HepG2 (cell line): ENCODE data around the gene KLHL30.

Experiments used
- BCL6 ChIP-seq: IDR thresholded peaks from 2 replicates; pipeline ENCODE4 v1.6.1; 2016; ENCODE audit warnings: missing genetic modification reagents, missing compliant biosample characterization
- CTCF ChIP-seq: sonication (generic); formaldehyde crosslinking; IDR thresholded peaks from 2 replicates; pipeline ENCODE4 v1.5.0; 2020; ENCODE audit warnings: mild to moderate bottlenecking, missing genetic modification reagents, moderate library complexity
- EP300 ChIP-seq, 3 experiments: sonication (generic) in 1 of 3; formaldehyde crosslinking in 1 of 3; IDR thresholded peaks; 2 replicates each; pipeline versions ENCODE4 v1.5.1 to v1.6.1; 2011 to 2020; ENCODE audit warnings: low read depth in 2 of 3, low read length in 2 of 3, borderline replicate concordance in 1 of 3, improper control_type of control experiment in 1 of 3, mild to moderate bottlenecking in 1 of 3, missing genetic modification reagents in 1 of 3, moderate library complexity in 1 of 3
- FUBP1 ChIP-seq: sonication (generic); formaldehyde crosslinking; IDR thresholded peaks from 2 replicates; pipeline ENCODE4 v1.5.1; 2020; ENCODE audit warnings: missing genetic modification reagents, mild to moderate bottlenecking, borderline replicate concordance
- GATAD1 ChIP-seq: IDR thresholded peaks from 2 replicates; pipeline ENCODE4 v1.6.1; 2016; ENCODE audit warnings: missing genetic modification reagents, missing compliant biosample characterization
- GTF2F1 ChIP-seq: fragments of 150-350 bp; IDR thresholded peaks from 2 replicates; pipeline ENCODE4 v1.6.1; 2014; ENCODE audit warnings: low read length
- MXD4 ChIP-seq: IDR thresholded peaks from 2 replicates; pipeline ENCODE4 v1.6.1; 2016; ENCODE audit warnings: mild to moderate bottlenecking, missing biosample characterization, missing genetic modification reagents
- POLR2A ChIP-seq, 2 experiments: IDR thresholded peaks; 2 replicates each; pipeline ENCODE4 v1.6.1; 2011; ENCODE audit warnings: low read depth in 2 of 2, low read length in 2 of 2, mild to moderate bottlenecking in 1 of 2, moderate library complexity in 1 of 2; ENCODE audit not compliant: insufficient read depth in 1 of 2
- POLR2AphosphoS5 ChIP-seq: IDR thresholded peaks from 2 replicates; pipeline ENCODE4 v1.6.1; 2012; ENCODE audit warnings: low read depth, low read length
- TCF7L2 ChIP-seq: IDR thresholded peaks from 2 replicates; pipeline ENCODE4 v1.6.1; 2011; ENCODE audit warnings: mild to moderate bottlenecking, low read depth, low read length, moderate library complexity
- TEF ChIP-seq: sonication (generic); formaldehyde crosslinking; IDR thresholded peaks from 2 replicates; pipeline ENCODE4 v1.5.0; 2020; ENCODE audit warnings: missing genetic modification reagents
- ZFP90 ChIP-seq: sonication (generic); formaldehyde crosslinking; IDR thresholded peaks from 2 replicates; pipeline ENCODE4 v1.8.0; 2022; ENCODE audit warnings: missing genetic modification reagents, mild to moderate bottlenecking, inconsistent platforms, borderline replicate concordance
- ZNF768 ChIP-seq: sonication (generic); formaldehyde crosslinking; IDR thresholded peaks from 2 replicates; pipeline ENCODE4 v1.4.0; 2020; ENCODE audit warnings: missing genetic modification reagents

GRCh38 chr2:238158509-238159070, 20.1 kb downstream of the KLHL30 start, which contains the start of gene ERFE:
- peak; percentile 58 for TF ChIP-seq CTCF (CRISPR knock-in tag)
- no peak for TF ChIP-seq EP300 (IDR thresholded peaks at IDR 0.05; ENCODE audit: low read depth in 2 of 2, low read length in 2 of 2)
- no peak for TF ChIP-seq EP300 (CRISPR knock-in tag; IDR thresholded peaks at IDR 0.05; ENCODE audit: borderline replicate concordance)
- TF ChIP-seq GTF2F1 = no peak
- TF ChIP-seq MXD4 (CRISPR knock-in tag) = no peak
- TF ChIP-seq BCL6 (CRISPR knock-in tag) = no peak
- no peak for TF ChIP-seq POLR2A (IDR thresholded peaks at IDR 0.05; ENCODE audit: insufficient read depth in 1 of 2, low read depth in 2 of 2, low read length in 2 of 2)
- no peak for TF ChIP-seq ZFP90 (CRISPR knock-in tag)
- TF ChIP-seq TEF (CRISPR knock-in tag) = no peak
- TF ChIP-seq ZNF768 = no peak
- TF ChIP-seq POLR2AphosphoS5 = no peak
- TF ChIP-seq FUBP1 (CRISPR knock-in tag) = no peak
- TF ChIP-seq GATAD1 (CRISPR knock-in tag) = no peak
- TF ChIP-seq TCF7L2 = no peak
